Skeletal muscle satellite cell (primary cell): ENCODE data around the gene MUC16. TPM values are rescaled to one million over a fixed set of nuclear protein-coding genes. Genes with fewer than 3 reads are reported as not detected.
"Not testable (repeated sequence)": the region's sequence is repeated elsewhere in the genome, so short reads cannot be mapped to it uniquely, and the experiment has no call there.

Experiments
- H3K27me3 ChIP-seq: 2 replicates; pipeline ENCODE4 v1.7.0; 2013; ENCODE audit warnings: low read length; ENCODE audit not compliant: control insufficient read depth, insufficient read depth
- H3K36me3 ChIP-seq: 2 replicates; pipeline ENCODE4 v1.7.0; 2013; ENCODE audit warnings: mild to moderate bottlenecking, control low read depth, low read length; ENCODE audit not compliant: insufficient read depth
- H3K4me1 ChIP-seq: 2 replicates; pipeline ENCODE4 v1.7.0; 2013; ENCODE audit warnings: low read length; ENCODE audit not compliant: control insufficient read depth, insufficient read depth
- H3K4me2 ChIP-seq: 2 replicates; pipeline ENCODE4 v1.7.0; 2013; ENCODE audit warnings: mild to moderate bottlenecking, low read length
- H3K4me3 ChIP-seq: 2 replicates; pipeline ENCODE4 v1.7.0; 2013; ENCODE audit warnings: low read length
- H3K9ac ChIP-seq: 2 replicates; pipeline ENCODE4 v1.7.0; 2013; ENCODE audit warnings: mild to moderate bottlenecking, low read depth, low read length, moderate library complexity
- H3K9me3 ChIP-seq: replicated peaks from 2 replicates; pipeline ENCODE4 v1.7.0; 2013; ENCODE audit warnings: mild to moderate bottlenecking, control low read depth, low read length
- total RNA-seq: library from RNA; depleted of rRNA; stranded (reverse); fragments of >200 nt; gene quantifications from 2 replicates; pipeline ENCODE4 v1.2.3, GENCODE V29; 2012; rRNA removed

Gene MUC16
- total RNA-seq, result not detected in 2 replicates

DNA sequence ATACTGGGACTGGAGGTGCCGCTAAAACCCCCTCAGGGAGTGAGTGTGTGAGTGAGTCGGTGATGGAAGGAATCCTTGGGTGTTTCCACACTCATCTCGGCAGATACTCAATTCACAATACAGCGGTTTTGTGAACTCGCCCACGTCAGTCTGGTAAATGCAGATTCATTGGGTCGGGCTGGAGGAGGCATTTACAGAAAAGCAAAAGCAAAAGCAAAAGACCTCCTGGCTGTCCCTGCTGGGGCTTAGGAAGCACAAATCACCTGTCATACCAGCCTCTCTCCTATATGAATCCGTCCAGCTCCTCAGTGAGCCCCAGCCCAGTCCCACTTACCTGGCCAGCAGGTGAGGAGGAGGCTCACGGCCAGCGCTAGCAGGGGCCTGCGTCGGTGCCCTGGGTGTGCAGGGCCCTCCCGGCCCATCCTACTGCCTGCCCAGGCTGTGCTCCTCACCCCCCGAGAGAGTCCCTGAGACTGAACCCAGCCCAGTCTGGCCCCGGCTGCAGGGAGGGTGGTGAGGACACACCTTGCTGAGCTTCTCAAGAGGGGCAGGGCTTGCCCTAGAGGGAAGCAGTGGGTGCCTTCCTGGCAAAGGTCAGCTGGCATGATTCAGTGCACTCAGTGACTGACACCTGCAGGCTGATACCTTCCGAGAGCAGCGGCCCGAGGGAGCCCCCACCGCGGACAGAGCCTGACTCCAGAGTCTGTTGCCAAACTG lies at the start of gene MUC16:
Gene MUC16, minus strand, starts transcription at position 475 of the 717 bp plus-strand sequence.
- H3K9me3 ChIP-seq, result peaks cover 8% of the 10 kb centered on the region
- H3K36me3 ChIP-seq, result no peaks in the 10 kb centered on the region
- H3K9ac ChIP-seq, result no peak within 1 kb of the TSS

GRCh38 chr19:9058905-9059667 lies 48.9 kb upstream of the MUC16 start:
- no peaks in the 10 kb centered on the region for H3K36me3 ChIP-seq
- H3K9ac ChIP-seq, result no peak overlapping the region
- no peaks in the 10 kb centered on the region for H3K4me1 ChIP-seq
- H3K4me2 ChIP-seq, result no peak overlapping the region
- H3K4me3 ChIP-seq, result no peak overlapping the region
- no peaks in the 10 kb centered on the region for H3K27me3 ChIP-seq
- H3K9me3 ChIP-seq, result peaks cover 7% of the 10 kb centered on the region

More for the DNA sequence above, at the start of gene MUC16:
- H3K4me2 ChIP-seq, result no peak within 1 kb of the TSS
- no peaks in the 10 kb centered on the region for H3K27me3 ChIP-seq
- no peaks in the 10 kb centered on the region for H3K4me1 ChIP-seq
- H3K4me3 ChIP-seq, result no peak within 1 kb of the TSS

DNA sequence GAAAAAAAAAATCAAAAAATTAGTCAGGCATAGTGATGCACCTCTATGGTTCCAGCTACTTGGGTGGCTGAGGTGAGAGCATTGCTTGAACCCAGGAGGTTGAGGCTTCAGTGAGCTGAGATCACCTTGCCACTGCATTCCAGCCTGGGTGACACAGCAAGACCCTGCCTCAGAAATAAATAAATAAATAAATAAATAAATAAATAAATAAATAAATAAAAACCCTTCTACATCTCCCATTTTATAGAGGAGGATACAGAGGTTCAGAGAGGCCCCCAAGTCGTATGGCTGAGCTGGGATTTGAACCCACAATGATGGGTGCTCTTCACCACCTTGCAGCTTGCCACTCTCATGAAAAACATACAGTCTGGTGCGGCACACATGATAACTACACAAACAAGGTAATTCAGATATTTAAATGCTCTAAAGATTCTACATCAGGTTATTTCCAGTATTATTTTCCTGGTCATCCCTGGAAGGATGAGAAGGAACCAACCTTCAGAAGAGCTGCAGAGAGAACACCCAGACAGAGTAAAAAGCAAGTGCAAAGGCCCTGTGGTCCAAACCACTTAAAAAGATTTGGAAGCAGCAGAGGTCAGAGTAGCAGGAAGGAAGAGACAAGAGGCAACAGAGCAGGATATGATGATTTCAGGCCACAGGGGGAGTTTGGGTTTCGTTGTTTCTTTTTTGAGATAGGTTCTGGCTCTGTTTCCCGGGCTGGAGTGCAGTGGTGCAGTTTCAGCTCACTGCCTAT lies 47.5 kb upstream of the MUC16 start:
- no peak overlapping the region for H3K4me3 ChIP-seq
- H3K36me3 ChIP-seq, result no peaks in the 10 kb centered on the region
- no peaks in the 10 kb centered on the region for H3K4me1 ChIP-seq
- H3K4me2 ChIP-seq, result no peak overlapping the region
- H3K27me3 ChIP-seq, result no peaks in the 10 kb centered on the region
- H3K9me3 ChIP-seq, result peaks cover 7% of the 10 kb centered on the region
- no peak overlapping the region for H3K9ac ChIP-seq

DNA sequence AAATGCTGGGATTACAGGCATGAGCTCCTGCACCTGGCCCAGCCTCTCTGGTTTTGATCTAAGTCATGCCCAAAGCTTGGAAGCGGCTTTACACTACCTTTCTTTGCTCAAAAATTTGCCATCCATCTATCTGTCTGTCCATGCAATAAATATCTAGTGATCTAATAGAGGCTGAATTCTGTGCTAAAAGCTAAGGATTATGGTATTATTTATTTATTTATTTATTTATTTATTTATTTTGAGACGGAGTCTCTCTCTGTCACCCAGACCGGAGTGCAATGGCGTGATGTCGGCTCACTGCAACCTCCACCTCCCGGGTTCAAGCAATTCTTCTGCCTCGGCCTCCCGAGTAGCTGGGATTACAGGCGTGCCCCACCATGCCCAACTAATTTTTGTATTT lies 45.9 kb upstream of the MUC16 start:
- H3K36me3 ChIP-seq, H3K4me3 ChIP-seq, H3K9me3 ChIP-seq, H3K4me1 ChIP-seq, H3K27me3 ChIP-seq, H3K4me2 ChIP-seq, H3K9ac ChIP-seq: not testable (repeated sequence)

- no peak overlapping the region for H3K9ac ChIP-seq
- H3K27me3 ChIP-seq, result no peaks in the 10 kb centered on the region
- H3K9me3 ChIP-seq, result peaks cover 7% of the 10 kb centered on the region
- H3K4me2 ChIP-seq, result no peak overlapping the region
- no peaks in the 10 kb centered on the region for H3K36me3 ChIP-seq
- H3K4me3 ChIP-seq, result no peak overlapping the region
- H3K4me1 ChIP-seq, result no peaks in the 10 kb centered on the region
Observed at GRCh38 chr19:9054765-9055164, 44.6 kb upstream of the MUC16 start.

GRCh38 chr19:9054207-9054606 lies 44.0 kb upstream of the MUC16 start:
- H3K9me3 ChIP-seq, result peaks cover 7% of the 10 kb centered on the region
- no peak overlapping the region for H3K9ac ChIP-seq
- H3K27me3 ChIP-seq, result no peaks in the 10 kb centered on the region
- H3K4me1 ChIP-seq, result no peaks in the 10 kb centered on the region
- no peak overlapping the region for H3K4me3 ChIP-seq
- no peaks in the 10 kb centered on the region for H3K36me3 ChIP-seq
- H3K4me2 ChIP-seq, result no peak overlapping the region

- H3K4me3 ChIP-seq, H3K4me2 ChIP-seq, H3K27me3 ChIP-seq, H3K36me3 ChIP-seq, H3K9me3 ChIP-seq, H3K9ac ChIP-seq, H3K4me1 ChIP-seq: not testable (repeated sequence)
Observed at GRCh38 chr19:9053674-9054073, 43.5 kb upstream of the MUC16 start.

GRCh38 chr19:9052894-9053293 lies 42.7 kb upstream of the MUC16 start:
- H3K4me2 ChIP-seq, result no peak overlapping the region
- H3K4me3 ChIP-seq, result no peak overlapping the region
- no peaks in the 10 kb centered on the region for H3K36me3 ChIP-seq
- no peaks in the 10 kb centered on the region for H3K4me1 ChIP-seq
- no peak overlapping the region for H3K9ac ChIP-seq
- peaks cover 6% of the 10 kb centered on the region for H3K9me3 ChIP-seq
- no peaks in the 10 kb centered on the region for H3K27me3 ChIP-seq

GRCh38 chr19:9046694-9047093 lies 36.5 kb upstream of the MUC16 start:
- no peaks in the 10 kb centered on the region for H3K4me1 ChIP-seq
- H3K4me3 ChIP-seq, result no peak overlapping the region
- H3K9ac ChIP-seq, result no peak overlapping the region
- H3K27me3 ChIP-seq, result no peaks in the 10 kb centered on the region
- H3K9me3 ChIP-seq, result no peaks in the 10 kb centered on the region
- no peak overlapping the region for H3K4me2 ChIP-seq
- no peaks in the 10 kb centered on the region for H3K36me3 ChIP-seq

GRCh38 chr19:9044449-9044848 lies 34.2 kb upstream of the MUC16 start:
- no peaks in the 10 kb centered on the region for H3K27me3 ChIP-seq
- no peaks in the 10 kb centered on the region for H3K9me3 ChIP-seq
- no peaks in the 10 kb centered on the region for H3K36me3 ChIP-seq
- no peaks in the 10 kb centered on the region for H3K4me1 ChIP-seq
- no peak overlapping the region for H3K9ac ChIP-seq
- H3K4me2 ChIP-seq, result no peak overlapping the region
- H3K4me3 ChIP-seq, result no peak overlapping the region

DNA sequence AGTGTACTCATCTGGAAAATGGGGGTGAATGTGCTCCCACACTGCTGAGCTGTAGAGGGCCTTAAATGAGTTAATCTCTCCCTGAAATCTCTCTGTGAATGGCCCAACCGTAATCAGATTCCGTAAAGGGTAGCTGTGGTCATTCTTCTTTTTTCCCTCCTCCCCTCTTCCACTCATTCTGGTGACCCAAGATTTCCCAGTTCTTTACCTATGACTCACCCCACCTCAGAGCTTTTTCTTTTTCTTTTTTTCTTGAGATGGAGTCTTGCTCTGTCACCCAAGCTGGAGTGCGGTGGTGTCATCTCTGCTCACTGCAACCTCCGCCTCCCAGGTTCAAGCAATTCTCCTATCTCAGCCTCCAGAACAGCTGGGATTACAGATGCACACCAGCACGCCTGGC lies 33.3 kb upstream of the MUC16 start:
- Histone ChIP-seq H3K9ac (no peak overlapping the region), H3K4me3 (no peak overlapping the region), H3K4me2 (no peak overlapping the region), H3K9me3 (no peaks in the 10 kb centered on the region), H3K27me3 (no peaks in the 10 kb centered on the region), H3K36me3 (no peaks in the 10 kb centered on the region), H3K4me1 (no peaks in the 10 kb centered on the region)
